KMS-11 (cell line): ENCODE results near the gene AQR.

ENCODE experiments used
- H2AFZ ChIP-seq: fragments of 200-600 bp; sonication (generic); 2 replicates; pipeline ENCODE4 v1.6.1; 2016; ENCODE audit warnings: antibody characterized with exemption, mixed run types, low read depth
- H3K27ac ChIP-seq: fragments of 200-600 bp; sonication (generic); 2 replicates; pipeline ENCODE4 v1.6.1; 2016; ENCODE audit warnings: mild to moderate bottlenecking, mixed run types
- H3K27me3 ChIP-seq: fragments of 200-600 bp; sonication (generic); 2 replicates; pipeline ENCODE4 v1.6.1; 2017; ENCODE audit warnings: mild to moderate bottlenecking, low read depth, mixed run types, moderate library complexity; ENCODE audit not compliant: insufficient read depth
- H3K36me3 ChIP-seq: fragments of 200-600 bp; sonication (generic); 2 replicates; pipeline ENCODE4 v1.6.1; 2017; ENCODE audit warnings: mild to moderate bottlenecking, mixed run types; ENCODE audit not compliant: insufficient read depth
- H3K4me1 ChIP-seq: fragments of 200-600 bp; sonication (generic); 2 replicates; pipeline ENCODE4 v1.6.1; 2016; ENCODE audit warnings: mild to moderate bottlenecking, low read depth, mixed run types; ENCODE audit not compliant: poor library complexity, severe bottlenecking
- H3K4me2 ChIP-seq: fragments of 200-600 bp; sonication (generic); 2 replicates; pipeline ENCODE4 v1.7.0; 2016; ENCODE audit warnings: mild to moderate bottlenecking, mixed run types
- H3K4me3 ChIP-seq: fragments of 200-600 bp; sonication (generic); IDR thresholded peaks from 2 replicates; pipeline ENCODE4 v1.6.1; 2017; ENCODE audit warnings: low read depth, low read length, mixed read lengths; ENCODE audit not compliant: insufficient read depth
- H3K79me2 ChIP-seq: fragments of 200-600 bp; sonication (generic); 2 replicates; pipeline ENCODE4 v1.6.1; 2016; ENCODE audit warnings: low read depth, mixed run types; ENCODE audit not compliant: insufficient read depth
- H3K9ac ChIP-seq: fragments of 200-600 bp; sonication (generic); 2 replicates; pipeline ENCODE4 v1.6.1; 2016; ENCODE audit warnings: mild to moderate bottlenecking, mixed run types
- H4K20me1 ChIP-seq: fragments of 200-600 bp; sonication (generic); 2 replicates; pipeline ENCODE4 v1.6.1; 2016; ENCODE audit warnings: mild to moderate bottlenecking, mixed run types; ENCODE audit not compliant: insufficient read depth
- CTCF ChIP-seq: fragments of 200-600 bp; sonication (generic); conservative IDR thresholded peaks from 2 replicates; pipeline ENCODE4 v1.6.1; 2017; ENCODE audit warnings: low read depth, mild to moderate bottlenecking, antibody characterized with exemption, low read length, moderate library complexity, mixed read lengths

The AQR gene

GRCh38 chr15:35005933-35006332 is 36.4 kb upstream of the AQR start:
- H3K79me2 ChIP-seq, result no peaks in the 10 kb centered on the region
- TF ChIP-seq CTCF, result no peak
- no peak overlapping the region for H3K9ac ChIP-seq
- H3K4me3 ChIP-seq, result no peak overlapping the region
- no peaks in the 10 kb centered on the region for H3K36me3 ChIP-seq
- H3K4me1 ChIP-seq, result no peaks in the 10 kb centered on the region
- H3K27me3 ChIP-seq, result no peaks in the 10 kb centered on the region
- no peaks in the 10 kb centered on the region for H4K20me1 ChIP-seq
- no peak overlapping the region for H3K4me2 ChIP-seq
- H2AFZ ChIP-seq, result no peak overlapping the region
- no peak overlapping the region for H3K27ac ChIP-seq

- no peaks in the 10 kb centered on the region for H4K20me1 ChIP-seq
- TF ChIP-seq CTCF, result no peak
- H3K36me3 ChIP-seq, result no peaks in the 10 kb centered on the region
Measured at GRCh38 chr15:35003928-35004327, 34.4 kb upstream of the AQR start.

GRCh38 chr15:35000511-35000910 is 31.0 kb upstream of the AQR start:
- Histone ChIP-seq H3K36me3 (no peaks in the 10 kb centered on the region), H3K27ac (no peak overlapping the region), H3K4me3 (no peak overlapping the region), H2AFZ (no peak overlapping the region), H3K4me1 (peaks cover under 1% of the 10 kb centered on the region), H4K20me1 (no peaks in the 10 kb centered on the region), H3K79me2 (no peaks in the 10 kb centered on the region), H3K9ac (no peak overlapping the region), H3K4me2 (no peak overlapping the region), H3K27me3 (peaks cover 4% of the 10 kb centered on the region; the same call in 1 of the 2 replicates)
- no peak for TF ChIP-seq CTCF

More at GRCh38 chr15:35003928-35004327, 34.4 kb upstream of the AQR start:
- H3K27ac ChIP-seq, result no peak overlapping the region
- H3K9ac ChIP-seq, result no peak overlapping the region
- no peak overlapping the region for H2AFZ ChIP-seq
- H3K4me1 ChIP-seq, result no peaks in the 10 kb centered on the region
- no peak overlapping the region for H3K4me2 ChIP-seq
- no peaks in the 10 kb centered on the region for H3K27me3 ChIP-seq
- no peaks in the 10 kb centered on the region for H3K79me2 ChIP-seq
- no peak overlapping the region for H3K4me3 ChIP-seq

GRCh38 chr15:34999906-35000305 is 30.4 kb upstream of the AQR start:
- TF ChIP-seq CTCF, result no peak
- Histone ChIP-seq H3K79me2 (no peaks in the 10 kb centered on the region), H3K4me2 (no peak overlapping the region), H3K27me3 (peaks cover 9% of the 10 kb centered on the region; the same call in 1 of the 2 replicates), H3K27ac (no peak overlapping the region), H3K4me3 (no peak overlapping the region), H3K36me3 (no peaks in the 10 kb centered on the region), H4K20me1 (no peaks in the 10 kb centered on the region), H2AFZ (no peak overlapping the region), H3K9ac (no peak overlapping the region), H3K4me1 (peaks cover 6% of the 10 kb centered on the region)
